Dedifferentiated amniotic fluid mesenchymal stem cell (primary cell): ENCODE data around the gene IQCC.
A peak's percentile ranks its signal among the peaks of the same experiment; 100 is the strongest.

Experiments
- DNase-seq: peaks from one replicate; pipeline ENCODE4 v3.0.0-alpha.2; 2016; ENCODE audit errors: extremely low spot score

IQCC gene

DNA sequence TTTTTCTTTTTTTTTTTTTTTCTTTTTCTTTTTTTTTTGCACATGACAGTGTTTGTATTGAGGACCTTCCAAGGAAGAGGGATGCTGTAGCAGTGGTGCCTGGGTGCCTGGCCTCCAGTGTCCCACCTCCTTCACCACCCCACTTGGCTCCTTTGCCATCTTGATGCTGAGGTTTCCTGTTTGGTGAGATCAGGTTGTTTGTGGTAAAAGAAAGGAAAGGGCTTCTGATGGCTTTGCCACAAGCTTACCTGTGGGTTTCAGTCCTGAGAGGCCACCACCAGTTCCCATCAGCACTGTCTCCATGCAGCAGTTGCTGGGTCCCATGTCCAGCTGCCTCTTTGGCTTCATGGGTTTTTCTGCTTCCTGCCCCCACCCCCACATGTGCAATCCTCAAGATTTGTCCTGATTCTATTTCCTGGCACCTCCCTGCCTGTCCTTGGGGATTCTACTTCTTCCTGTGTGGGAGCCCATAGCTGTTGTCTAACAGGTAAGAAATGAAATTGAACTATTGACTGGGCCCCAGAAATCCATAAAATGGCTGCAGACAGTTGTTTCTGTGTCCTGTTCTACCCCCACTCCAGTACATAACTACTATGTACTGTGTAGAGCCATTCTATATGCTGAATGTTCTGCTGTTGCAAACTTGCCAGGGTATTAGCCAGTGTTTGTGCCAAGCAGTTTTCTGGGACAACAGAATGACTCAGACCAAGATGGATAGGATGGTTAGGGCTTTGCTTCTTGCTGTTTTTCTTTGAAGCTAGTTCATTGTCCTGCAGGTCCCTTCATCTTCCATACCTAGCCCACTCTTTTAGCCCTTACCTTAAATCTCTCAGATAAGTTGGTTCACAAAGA is 9.3 kb upstream of the IQCC start:
- no peak for DNase-seq

DNA sequence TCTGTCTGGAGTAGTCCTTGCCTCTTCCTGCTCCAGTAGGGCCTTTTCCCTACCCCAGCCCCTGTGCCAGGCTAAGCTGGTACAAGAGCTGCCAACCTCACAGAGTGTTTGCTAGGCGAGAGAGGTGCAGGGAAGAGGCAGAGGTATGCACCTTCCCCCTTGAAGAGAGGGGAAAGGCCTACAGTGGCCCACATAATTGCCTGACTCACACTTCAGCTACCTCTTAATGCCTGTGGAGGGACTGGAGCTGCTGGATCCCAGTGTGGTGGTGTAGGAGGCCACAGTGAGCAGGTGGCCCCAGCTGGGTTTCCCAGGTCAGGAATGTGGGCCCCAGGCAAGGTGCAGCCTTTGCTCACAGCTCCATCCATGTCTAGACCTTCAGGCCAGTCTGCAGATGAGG is 8.4 kb upstream of the IQCC start:
- no peak for DNase-seq

DNA sequence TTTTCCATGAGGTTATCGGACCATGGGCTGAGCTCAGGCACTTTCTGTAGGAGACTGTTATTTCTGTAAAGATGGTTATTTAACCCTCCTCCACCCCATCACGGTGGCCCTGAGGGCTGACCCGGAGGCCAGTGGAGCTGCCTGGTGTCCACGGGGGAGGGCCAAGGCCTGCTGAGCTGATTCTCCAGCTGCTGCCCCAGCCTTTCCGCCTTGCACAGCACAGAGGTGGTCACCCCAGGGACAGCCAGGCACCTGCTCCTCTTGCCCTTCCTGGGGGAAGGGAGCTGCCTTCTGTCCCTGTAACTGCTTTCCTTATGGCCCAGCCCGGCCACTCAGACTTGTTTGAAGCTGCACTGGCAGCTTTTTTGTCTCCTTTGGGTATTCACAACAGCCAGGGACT is 7.6 kb upstream of the IQCC start:
- no peak for DNase-seq

DNA sequence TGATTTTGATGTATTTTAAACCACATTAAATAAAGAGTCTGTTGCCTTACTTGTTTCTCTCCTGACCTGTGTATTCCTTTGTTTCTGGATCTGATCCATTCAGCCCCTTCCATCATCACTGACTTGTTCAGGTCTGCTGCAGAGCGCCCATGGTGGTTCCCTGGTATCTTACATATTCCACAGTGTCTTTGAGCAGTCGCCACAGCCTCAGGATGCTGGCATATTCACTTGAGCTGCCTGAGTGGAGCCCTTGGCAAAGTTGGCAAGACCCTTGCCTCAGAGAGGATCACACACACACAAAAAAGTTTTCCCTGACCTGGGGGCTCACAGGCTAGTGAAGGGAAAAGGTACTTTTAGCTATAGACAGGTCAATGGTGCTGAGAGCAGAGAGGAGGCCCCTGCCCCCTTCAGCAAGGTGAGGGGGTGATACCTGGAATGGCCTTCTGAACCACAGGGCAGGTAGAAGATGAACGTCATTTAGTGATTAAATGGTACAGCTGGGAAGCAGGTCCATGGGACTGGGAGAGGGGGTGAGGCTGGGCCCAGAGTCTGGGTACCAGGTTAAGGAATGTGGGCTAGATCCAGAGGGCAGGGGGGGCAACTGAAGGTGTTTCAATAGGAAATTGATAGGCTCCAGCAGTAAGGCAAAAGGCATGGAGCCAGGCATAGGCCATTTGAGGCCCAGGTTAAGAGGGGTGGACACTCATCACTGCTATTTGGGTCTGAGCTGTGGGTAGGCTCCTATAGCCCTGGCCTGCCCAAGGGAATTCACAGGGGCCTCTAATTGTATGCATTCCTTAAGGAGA is 7.0 kb upstream of the IQCC start:
- no peak for DNase-seq

DNA sequence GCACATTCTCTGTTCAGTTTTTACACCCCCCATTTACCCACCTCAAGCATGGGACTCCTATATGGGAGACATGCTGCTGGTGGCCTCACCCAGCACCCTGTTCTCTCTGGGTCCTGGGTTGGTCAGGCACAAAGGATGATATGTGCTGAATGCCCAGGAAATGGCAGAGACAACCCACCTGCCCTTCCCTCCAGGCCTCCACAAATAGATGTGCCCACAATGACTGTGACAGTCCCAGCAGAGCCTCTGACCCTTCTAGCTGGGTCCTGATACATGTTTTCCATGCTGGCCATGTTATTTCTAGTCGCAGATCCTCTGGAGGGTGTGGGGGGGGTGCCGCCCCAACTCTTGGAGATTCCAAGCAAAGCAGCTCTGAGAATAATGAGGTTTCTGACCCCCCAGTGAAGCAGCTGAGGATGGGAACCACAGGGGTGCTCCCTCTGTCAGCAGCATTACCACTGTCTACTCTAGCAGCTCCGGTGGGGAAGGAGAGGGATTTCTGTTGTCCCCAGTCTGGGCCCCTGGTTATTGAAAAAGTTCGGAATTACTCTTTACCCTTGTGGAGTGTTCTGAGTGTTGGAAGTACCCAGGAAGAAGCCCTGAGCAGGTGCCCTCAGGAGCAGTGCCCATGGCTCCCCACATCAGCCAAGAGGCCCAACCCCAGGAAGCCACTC is 6.3 kb upstream of the IQCC start:
- DNase-seq: no peak

DNA sequence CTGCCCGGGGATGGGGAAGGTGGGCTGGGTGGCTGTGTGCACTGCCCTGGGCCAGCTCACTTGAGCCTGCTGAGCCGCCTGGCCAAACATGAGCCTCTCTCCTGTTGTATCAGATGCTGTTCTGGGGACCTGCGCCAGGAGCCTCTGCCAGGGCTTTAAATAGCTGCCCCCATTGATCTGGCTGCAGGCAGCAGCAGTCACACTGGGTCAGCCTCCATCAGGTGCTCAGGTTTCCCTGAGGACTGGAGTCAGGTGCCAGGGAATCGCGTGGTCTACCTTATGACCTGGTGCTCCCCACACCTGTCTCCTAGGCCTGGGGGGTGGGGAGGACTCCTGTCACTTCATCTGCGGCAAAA is 5.8 kb upstream of the IQCC start:
- DNase-seq: no peak

DNA sequence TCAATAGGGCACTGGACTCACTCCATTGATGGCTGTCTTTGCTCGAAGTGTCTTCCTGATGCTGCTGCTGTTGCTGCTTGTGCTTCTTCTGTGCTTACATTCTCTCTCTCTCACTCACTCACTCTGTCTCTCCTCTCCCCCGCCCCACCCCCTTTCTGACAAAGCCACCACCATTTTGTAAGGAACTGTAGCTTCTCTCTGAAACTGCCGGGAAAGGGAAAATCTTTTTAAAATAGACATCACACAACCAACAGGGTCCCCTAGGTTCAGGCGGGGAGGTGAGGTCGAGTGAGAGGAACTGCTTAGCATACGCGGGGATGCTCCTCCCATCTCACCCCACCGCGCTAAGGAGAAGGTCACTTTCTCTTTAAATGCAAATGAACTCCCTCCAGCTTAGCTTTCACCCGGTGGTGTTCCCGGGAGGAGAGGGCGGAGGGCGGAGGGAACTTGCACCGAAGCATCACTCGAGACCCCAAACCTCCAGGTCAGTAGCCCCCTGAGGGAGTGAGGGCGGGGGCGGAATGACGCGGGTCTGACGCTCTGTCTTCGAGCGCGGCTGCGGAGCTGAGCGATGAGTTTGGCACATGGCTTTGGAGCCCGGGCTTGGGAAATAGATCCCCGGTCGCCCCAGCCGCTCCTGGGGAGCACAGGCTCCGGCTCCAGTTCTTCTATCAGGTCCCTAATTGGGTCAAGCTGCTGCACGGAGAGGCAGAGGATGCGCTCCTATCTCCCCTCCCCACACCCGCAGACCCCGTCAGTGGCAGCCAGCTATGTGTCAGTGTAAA is 5.1 kb upstream of the IQCC start, which contains the start of gene CCDC28B:
TSS of gene CCDC28B (plus strand) at position 370 of the 785 bp plus-strand sequence. CDS start 1,341 bp downstream, outside the sequence.
- DNase-seq: peak; percentile 58

DNA sequence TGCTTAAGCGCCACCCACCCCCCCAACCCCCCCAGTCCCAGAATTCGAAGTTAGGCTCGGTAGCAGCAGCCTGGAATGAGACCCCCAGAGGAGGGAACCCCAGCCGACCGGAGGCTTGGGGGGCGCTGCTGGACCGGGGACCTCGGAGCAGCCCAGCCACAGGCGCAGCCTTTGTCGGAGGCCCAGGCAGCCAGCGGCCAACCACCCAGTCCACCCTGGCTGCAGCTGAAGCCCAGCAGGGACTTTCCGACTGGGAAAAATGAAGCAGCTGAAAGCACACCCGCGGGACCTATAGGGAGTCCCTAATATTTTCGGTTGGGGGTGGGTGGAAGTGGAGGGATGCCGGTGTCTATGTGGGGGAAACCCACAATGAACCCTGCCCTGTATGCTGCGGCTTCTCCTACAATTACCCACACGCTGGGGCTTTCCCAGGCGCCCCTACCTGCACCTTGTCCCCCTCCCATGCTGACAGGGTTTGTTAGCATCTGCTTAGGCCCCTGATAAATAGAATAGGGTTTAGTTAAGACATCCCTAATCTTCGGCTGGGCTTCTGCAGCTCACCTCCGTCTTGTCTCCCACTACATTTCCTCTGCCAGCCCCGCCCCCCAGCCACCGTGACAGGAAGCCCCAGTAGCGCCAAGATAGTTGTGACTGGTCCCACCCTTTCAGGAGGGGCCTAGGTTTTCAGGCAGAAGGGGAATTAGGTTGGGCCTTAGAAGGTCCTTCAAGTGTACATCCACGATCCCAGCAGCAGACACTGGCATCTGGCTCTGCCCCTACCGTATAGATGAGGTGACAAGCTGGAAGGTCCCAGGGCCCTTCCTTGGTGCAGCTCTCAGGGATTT is 4.2 kb upstream of the IQCC start:
- DNase-seq: peak; percentile 46

DNA sequence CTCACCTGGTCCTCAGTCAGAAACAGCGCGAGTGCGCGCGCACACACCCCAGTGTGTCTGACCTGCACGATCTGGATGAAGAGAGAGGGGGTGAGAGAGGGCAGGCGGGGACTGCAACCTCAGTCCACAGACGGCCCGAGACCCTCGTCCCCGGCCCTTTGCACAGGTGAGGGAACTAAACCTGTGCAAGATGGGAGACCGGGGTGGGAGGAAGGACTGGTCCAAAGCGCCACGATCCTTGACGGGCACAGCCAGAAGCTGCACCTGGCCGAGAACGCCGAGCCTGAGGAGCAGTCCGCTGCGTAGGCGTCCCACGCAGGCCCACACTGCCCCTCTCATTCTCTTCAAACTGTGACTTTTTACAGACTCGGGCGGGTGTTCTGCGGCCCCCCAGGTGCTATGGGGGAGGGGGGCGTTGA is 519 bp upstream of the IQCC start:
- no peak for DNase-seq

DNA sequence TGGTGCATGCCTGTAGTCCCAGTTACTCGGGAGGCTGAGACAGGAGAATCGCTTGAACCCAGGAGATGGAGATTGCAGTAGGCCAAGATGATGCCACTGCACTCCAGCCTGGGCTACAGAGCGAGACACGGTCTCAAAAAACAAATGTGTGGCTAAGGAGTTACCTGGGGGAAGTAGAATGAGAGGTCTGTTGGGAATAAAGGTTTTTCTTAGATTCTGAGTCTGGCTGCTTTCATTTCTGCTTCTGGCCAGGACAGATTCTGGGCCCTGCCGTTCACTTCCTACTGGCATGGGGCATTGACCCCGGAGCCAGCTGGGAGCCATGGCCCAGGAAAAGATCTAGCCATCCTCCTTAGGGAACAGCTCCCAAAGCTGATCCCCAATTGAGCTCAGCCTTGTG is 3.0 kb downstream of the IQCC start:
- no peak for DNase-seq

DNA sequence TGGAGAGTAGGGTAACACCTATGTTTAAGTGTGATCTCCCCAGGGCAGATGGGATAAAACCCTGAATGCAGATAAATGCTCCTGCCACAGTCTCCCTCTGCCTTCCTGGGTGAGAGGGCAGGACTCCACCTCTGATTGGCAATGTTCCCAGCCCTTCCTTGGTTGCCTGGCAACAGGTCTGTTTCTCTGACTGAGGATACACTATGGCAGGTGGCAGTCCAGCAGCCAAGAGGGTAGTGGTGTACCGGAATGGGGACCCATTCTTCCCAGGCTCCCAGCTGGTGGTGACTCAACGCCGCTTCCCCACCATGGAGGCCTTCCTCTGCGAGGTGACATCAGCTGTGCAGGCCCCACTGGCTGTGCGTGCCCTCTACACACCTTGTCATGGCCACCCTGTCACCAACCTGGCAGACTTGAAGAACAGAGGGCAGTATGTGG is 3.4 kb downstream of the IQCC start, which contains the start of gene DCDC2B:
TSS of gene DCDC2B (plus strand) at position 199 of the 438 bp plus-strand sequence. CDS start at position 204, 5 bp downstream.
- DNase-seq: no peak

DNA sequence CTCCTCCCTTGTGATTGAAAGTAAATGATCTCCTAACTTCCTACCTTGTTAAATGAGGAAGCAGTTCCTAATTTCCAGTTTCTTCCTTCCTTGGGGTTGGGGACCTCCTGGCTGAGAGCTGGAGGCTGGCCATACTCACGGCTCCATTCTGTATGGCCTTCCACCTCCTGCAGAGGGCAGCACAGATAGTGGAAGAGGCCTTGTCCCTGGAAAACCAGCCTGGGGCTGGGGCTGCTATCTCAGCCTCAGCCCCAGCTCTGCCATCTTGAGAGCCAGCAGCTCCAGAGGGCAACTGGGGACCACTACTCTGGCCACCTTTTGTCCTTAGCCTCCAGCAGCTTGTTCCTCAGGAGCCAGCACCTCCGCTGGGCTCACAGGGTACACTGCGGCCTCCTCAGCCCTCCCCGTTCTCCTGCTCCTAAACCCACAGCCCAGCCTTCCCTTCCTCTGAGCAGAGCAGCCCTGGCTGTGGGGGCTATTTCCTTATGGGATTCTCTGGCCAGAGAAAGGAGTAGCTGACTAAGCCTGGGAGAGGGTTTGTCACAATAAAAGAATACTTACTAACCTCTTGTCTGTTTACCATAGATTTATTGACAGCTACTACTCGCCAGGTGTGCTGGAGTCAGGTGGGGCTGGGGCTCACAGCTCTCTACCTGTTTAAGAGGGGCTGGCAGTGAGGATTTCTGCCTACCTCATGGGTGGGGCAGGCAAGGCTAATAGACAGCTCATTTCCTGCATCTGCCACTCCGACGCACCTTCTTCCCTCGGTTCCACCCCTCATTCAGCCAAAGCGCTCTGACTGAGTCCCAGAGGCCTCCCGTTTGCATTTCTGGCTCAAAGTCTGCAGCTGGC is 10.4 kb downstream of the IQCC start:
- peak; percentile 70 for DNase-seq

DNA sequence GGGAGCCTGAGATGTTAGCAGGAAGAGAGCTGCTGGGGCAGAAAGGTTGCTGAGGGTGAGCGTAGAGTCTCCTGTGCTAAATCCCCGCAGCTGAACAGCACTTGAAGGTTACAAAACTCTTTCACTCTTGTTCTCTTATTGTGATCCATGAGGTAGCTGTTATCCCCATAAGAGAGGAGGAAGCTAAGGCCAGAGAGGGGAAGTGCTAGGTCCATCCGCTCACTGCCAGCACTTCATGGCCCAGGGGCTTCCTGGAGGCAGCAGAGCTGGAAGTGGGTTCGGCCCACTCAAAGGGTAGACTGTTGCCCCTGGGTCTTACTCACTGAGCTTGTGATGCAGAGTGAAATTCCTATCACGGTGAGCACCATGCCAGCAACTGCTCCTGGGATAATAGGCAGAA is 11.1 kb downstream of the IQCC start:
- DNase-seq: no peak

DNA sequence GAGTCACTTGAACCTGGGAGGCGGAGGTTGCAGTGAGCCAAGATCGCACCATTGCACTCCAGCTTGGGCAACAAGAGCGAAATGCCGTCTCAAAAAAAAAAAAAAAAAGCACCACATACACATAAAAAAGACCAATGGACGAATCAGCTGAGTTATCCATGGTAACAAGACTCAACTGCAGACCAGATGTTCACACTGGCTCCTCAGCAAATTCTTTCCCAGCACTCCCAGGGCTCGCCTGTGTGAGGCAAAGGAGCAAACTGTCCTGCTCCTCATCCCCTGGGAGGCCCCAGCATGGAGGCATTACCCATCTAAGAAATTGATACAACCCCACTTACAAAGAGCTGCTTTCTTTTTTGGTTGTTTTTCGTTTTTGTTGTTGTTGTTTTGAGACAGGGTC is 13.6 kb downstream of the IQCC start:
- no peak for DNase-seq

DNA sequence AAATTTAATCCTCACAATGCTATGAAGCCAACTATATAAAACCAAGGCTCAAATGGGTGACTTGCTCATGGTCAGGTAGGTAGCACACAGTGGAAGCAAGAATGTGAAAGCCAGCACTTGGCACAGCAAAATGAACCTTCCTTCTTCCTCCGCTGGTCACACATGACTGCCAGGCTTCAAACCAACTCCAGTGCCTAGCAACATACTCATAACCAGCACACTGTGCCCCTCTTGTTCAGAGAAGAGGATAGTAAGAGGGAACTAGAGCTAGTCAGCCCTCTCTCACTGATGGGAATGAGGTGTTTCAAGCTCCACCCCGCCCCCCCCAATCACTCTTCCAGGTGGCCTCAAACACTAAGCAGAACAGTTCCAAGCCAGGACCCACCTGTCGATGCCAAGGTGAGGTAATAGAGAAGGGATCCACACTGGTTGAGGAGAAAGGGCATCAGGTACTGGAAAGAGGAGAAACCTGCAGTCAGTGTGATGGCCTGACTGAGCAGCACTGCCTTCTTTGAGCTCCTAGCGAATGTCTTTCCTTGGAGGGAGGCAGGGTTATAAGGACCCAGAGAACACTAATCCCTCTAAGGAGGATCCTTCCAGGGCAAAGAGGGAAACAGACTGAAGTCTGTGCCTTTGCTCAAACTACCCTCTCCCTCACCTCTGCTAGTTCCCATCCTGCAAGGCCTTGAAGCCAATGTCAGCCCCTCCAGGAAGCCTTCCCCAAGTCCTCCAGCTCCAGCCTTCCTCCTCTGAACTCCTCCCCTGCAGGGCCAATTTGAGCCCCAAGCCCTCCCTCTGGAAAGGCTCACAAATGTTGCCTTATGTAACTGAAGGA is 15.5 kb downstream of the IQCC start:
- no peak for DNase-seq

DNA sequence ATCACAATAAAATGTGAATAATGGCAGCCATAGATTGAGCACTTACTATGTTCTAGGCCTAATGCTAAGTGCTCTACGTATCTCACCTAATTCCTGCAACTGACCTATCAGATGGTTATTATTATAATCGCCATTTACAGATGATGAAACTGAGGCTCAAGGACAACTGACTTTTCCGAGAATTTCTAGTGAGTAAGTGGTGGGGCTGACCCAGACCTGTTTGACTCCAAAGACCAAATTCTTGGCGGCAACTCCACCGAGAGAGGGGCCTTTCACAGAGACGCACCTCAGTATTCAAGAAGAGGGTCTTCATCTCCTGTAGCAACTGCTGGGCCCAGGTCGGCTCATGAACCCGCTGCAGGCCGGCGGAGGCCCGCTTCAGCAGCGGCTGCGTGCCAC is 16.1 kb downstream of the IQCC start:
- DNase-seq: no peak

DNA sequence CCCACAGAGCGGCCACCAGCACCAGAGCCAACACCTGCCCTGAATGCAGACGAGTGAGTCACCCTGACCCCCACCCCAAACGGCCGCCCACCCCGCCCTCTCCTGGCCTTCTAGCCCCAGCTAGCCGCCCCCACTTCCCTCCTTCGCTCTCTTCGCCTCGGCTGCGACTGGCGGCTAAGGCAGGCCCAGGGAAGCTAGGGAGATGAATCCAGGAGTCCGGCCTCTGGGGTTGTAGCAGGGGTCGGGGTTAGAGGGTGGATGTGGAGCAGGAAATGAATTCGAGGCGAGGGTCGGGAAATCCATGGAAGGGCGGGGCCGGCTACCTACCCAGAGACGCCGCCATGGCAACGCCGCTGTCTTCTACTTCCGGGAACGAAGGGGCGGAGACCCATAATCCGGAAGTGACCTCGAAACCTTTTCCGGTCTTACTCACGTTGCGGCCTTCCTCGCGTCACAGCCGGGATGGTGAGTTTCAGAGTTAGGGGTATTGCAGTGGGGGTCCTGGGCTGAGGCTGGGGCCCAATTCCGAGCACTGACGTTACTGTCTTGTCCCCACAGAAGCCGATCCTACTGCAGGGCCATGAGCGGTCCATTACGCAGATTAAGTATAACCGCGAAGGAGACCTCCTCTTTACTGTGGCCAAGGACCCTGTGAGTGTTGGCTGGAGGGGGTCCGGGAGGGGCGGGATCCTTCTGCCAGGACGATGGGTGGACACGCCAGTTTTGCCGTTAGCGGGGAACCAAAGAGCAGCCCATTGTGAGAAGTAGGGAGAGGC is 16.7 kb downstream of the IQCC start, which contains the start of the genes EIF3I and TMEM234:
TSS of gene EIF3I (plus strand) at position 428 of the 776 bp plus-strand sequence. CDS start at position 463, 35 bp downstream.
TSS of gene TMEM234 (minus strand) at position 374 of the 776 bp plus-strand sequence. CDS start at position 343, 31 bp downstream.
- peak; percentile 95 for DNase-seq

DNA sequence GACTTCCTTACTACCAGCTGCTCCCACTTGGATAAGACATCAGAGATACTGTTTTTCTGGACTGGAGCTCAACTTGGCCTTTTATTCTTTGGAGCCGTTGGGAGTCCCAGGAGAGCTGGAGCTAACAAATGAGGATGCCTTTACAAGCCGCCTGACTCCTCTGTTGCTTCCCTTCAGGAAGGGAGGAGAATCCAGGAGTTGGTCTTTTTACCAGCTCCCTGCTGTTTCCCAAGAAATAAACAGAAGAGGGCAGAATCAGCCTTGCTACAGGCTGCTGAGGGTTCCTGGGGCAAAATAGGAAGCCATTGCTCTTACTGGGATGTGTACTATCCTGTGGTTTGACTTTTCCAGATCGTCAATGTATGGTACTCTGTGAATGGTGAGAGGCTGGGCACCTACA is 18.2 kb downstream of the IQCC start:
- DNase-seq: no peak
